Neural progenitor cell (in vitro differentiated cells): ENCODE results near the gene ATF2. TPM values are rescaled to one million over a fixed set of nuclear protein-coding genes. Genes with fewer than 3 reads are reported as not detected.

ENCODE experiments used
- DNase-seq: peaks from one replicate; pipeline ENCODE4 v3.0.0-alpha.2; 2016; ENCODE audit warnings: low spot score
- H2AFZ ChIP-seq: fragments of 200-600 bp; sonication (generic); replicated peaks from 2 replicates; pipeline ENCODE4 v1.6.1; 2016; ENCODE audit warnings: antibody characterized with exemption
- H3F3A ChIP-seq: fragments of 200-600 bp; sonication (generic); 2 replicates; pipeline ENCODE4 v1.6.1; 2016; ENCODE audit warnings: antibody characterized with exemption, low read depth
- H3K27ac ChIP-seq: fragments of 200-600 bp; sonication (generic); 2 replicates; pipeline ENCODE4 v1.5.1; 2016; ENCODE audit warnings: mild to moderate bottlenecking
- H3K27me3 ChIP-seq: fragments of 200-600 bp; sonication (generic); 2 replicates; pipeline ENCODE4 v1.6.1; 2016; ENCODE audit warnings: mild to moderate bottlenecking, moderate library complexity
- H3K36me3 ChIP-seq: fragments of 200-600 bp; sonication (generic); 2 replicates; pipeline ENCODE4 v1.5.1; 2016
- H3K4me1 ChIP-seq: fragments of 200-600 bp; sonication (generic); 2 replicates; pipeline ENCODE4 v1.6.1; 2016; ENCODE audit warnings: mixed run types
- H3K4me2 ChIP-seq: fragments of 200-600 bp; sonication (generic); 2 replicates; pipeline ENCODE4 v1.6.1; 2016
- H3K4me3 ChIP-seq: fragments of 200-600 bp; sonication (generic); 2 replicates; pipeline ENCODE4 v1.5.1; 2016
- H3K79me2 ChIP-seq: fragments of 200-600 bp; sonication (generic); 2 replicates; pipeline ENCODE4 v1.6.1; 2016; ENCODE audit warnings: low read depth
- H3K9ac ChIP-seq: fragments of 200-600 bp; sonication (generic); 2 replicates; pipeline ENCODE4 v1.6.1; 2016
- H3K9me3 ChIP-seq: fragments of 200-600 bp; sonication (generic); 2 replicates; pipeline ENCODE4 v1.5.1; 2016; ENCODE audit warnings: low read depth
- H4K20me1 ChIP-seq: fragments of 200-600 bp; sonication (generic); 2 replicates; pipeline ENCODE4 v1.6.1; 2016; ENCODE audit warnings: low read depth
- H3K27ac Mint-ChIP-seq: 3 replicates; pipeline ENCODE4 v1.8.0; 2021; ENCODE audit warnings: mixed read lengths
- H3K27me3 Mint-ChIP-seq: 2 replicates; pipeline ENCODE4 v1.8.0; 2022; ENCODE audit warnings: low read depth, mild to moderate bottlenecking, inconsistent platforms, moderate library complexity, mixed read lengths; ENCODE audit not compliant: insufficient read depth
- H3K36me3 Mint-ChIP-seq: 3 replicates; pipeline ENCODE4 v1.8.0; 2021; ENCODE audit warnings: mixed read lengths
- H3K4me1 Mint-ChIP-seq: 3 replicates; pipeline ENCODE4 v1.8.0; 2021; ENCODE audit warnings: mixed read lengths
- H3K4me3 Mint-ChIP-seq: 3 replicates; pipeline ENCODE4 v1.8.0; 2021; ENCODE audit warnings: mild to moderate bottlenecking, moderate library complexity, mixed read lengths
- H3K9me3 Mint-ChIP-seq: 3 replicates; pipeline ENCODE4 v1.8.0; 2020; ENCODE audit warnings: mixed read lengths
- EZH2 ChIP-seq: fragments of 200-600 bp; sonication (generic); IDR thresholded peaks from 2 replicates; pipeline ENCODE4 v1.6.1; 2017; ENCODE audit warnings: antibody characterized with exemption, mild to moderate bottlenecking, moderate library complexity
- EZH2phosphoT487 ChIP-seq: fragments of 200-600 bp; sonication (generic); IDR thresholded peaks from 2 replicates; pipeline ENCODE4 v1.6.1; 2017; ENCODE audit warnings: antibody characterized with exemption
- total RNA-seq: library from RNA; depleted of rRNA; stranded (reverse); fragments of >200 nt; gene quantifications from 2 replicates; pipeline ENCODE4 v1.2.3, GENCODE V29; 2015; ENCODE audit warnings: low replicate concordance
- TF ChIP-seq, protein P1 (sequence below): fragments of 200-600 bp; sonication (generic); IDR thresholded peaks from 2 replicates; pipeline ENCODE4 v1.5.1; 2017; ENCODE audit warnings: antibody characterized with exemption, mild to moderate bottlenecking

The ATF2 gene
- total RNA-seq, 1 donor from 2014 or later: 133 TPM

DNA sequence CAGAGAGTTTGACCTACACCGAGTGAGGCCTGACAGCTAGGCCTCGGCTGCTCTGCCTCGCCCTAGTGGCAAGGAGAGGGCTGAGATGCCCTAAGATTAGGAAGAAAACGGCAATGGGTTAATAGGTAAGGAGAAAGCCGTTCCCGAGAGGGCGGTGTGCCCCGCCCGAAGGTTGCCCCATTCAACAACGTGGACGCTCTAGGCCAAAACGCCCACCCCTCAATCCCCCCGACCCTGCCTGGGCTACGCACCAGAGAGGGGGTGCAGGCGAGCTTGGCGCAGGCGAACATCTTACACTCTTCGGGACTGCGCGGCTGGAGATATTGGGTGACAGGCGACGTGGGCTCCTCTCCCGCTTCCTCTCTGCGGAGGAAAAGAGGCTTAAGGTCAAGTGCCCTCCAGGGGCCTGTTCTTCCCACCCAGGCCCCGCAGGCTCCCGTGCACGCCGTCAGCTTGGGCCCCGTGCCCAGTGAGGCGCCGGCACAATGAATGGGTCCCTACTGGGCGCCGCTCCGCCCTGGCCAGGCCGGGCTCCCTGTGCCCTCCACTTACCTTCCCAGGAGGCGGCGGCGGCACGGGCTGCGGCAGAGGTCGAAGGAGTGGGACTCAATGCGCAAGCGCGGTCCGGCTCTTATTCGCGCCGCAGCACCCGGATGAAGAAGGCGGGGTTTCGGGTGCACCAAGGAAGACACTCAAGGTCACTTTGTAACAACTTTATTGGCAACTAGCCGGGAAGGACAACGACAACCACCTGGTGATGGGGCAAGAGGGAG is 13.3 kb upstream of the ATF2 start, which contains the start of gene ATP5MC3:
Gene ATP5MC3 (minus strand): TSS at position 607 of the 773 bp plus-strand sequence. CDS start 317 bp downstream, at position 290.
- H3K4me3 ChIP-seq: peak within 1 kb of the TSS; percentile 87
- Mint-ChIP-seq H3K4me3 (peak within 1 kb of the TSS; percentile 97), H3K36me3 (peaks cover 15% of the 10 kb centered on the region), H3K4me1 (peaks cover 12% of the 10 kb centered on the region), H3K27me3 (peaks cover 3% of the 10 kb centered on the region), H3K9me3 (peaks cover 4% of the 10 kb centered on the region), H3K27ac (peak within 1 kb of the TSS; percentile 81)
- DNase-seq: peak; percentile 95
- H3K4me2 ChIP-seq: peak within 1 kb of the TSS; percentile 94
- H3K27ac ChIP-seq: peak within 1 kb of the TSS; percentile 42
- peaks cover 27% of the 10 kb centered on the region for H4K20me1 ChIP-seq
- no peak for TF ChIP-seq EZH2phosphoT487
- TF ChIP-seq EZH2: peak; percentile 48
- TF ChIP-seq, protein P1, sequence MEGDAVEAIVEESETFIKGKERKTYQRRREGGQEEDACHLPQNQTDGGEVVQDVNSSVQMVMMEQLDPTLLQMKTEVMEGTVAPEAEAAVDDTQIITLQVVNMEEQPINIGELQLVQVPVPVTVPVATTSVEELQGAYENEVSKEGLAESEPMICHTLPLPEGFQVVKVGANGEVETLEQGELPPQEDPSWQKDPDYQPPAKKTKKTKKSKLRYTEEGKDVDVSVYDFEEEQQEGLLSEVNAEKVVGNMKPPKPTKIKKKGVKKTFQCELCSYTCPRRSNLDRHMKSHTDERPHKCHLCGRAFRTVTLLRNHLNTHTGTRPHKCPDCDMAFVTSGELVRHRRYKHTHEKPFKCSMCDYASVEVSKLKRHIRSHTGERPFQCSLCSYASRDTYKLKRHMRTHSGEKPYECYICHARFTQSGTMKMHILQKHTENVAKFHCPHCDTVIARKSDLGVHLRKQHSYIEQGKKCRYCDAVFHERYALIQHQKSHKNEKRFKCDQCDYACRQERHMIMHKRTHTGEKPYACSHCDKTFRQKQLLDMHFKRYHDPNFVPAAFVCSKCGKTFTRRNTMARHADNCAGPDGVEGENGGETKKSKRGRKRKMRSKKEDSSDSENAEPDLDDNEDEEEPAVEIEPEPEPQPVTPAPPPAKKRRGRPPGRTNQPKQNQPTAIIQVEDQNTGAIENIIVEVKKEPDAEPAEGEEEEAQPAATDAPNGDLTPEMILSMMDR: peak; percentile 20
- peaks cover 19% of the 10 kb centered on the region for H3K36me3 ChIP-seq
- peaks cover 34% of the 10 kb centered on the region for H3K79me2 ChIP-seq
- H3K4me1 ChIP-seq: peaks cover 7% of the 10 kb centered on the region
- peak within 1 kb of the TSS; percentile 87 for H3K9ac ChIP-seq
- H2AFZ ChIP-seq: peak within 1 kb of the TSS; percentile 98
- peaks cover 16% of the 10 kb centered on the region for H3F3A ChIP-seq
- no peaks in the 10 kb centered on the region for H3K27me3 ChIP-seq
- H3K9me3 ChIP-seq: no peaks in the 10 kb centered on the region

DNA sequence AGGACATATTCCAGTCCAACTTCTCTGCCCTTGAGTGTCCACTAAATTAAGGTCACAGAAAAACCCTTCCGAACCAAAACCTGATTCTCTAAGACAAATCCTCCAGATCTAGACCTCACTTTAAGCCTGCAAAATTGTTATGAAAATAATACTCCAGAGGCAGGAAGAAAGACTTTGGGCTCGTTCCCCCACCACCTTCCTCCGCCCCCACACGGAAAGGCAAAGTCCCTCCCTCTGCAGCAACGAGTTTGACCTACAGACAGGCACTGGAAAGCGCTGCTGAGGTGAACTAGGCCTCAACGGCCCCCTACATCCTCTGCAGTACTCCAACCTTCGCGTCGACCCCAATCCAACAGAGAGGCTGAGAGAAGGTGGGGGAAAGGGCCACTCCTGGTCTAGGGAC is 12.7 kb upstream of the ATF2 start:
- Histone ChIP-seq H3K4me3 (peak overlapping the region; percentile 87), H3K27me3 (no peaks in the 10 kb centered on the region), H2AFZ (peak overlapping the region; percentile 98), H3K27ac (peak overlapping the region; percentile 42), H3K36me3 (peaks cover 19% of the 10 kb centered on the region), H3F3A (peaks cover 21% of the 10 kb centered on the region), H3K4me2 (peak overlapping the region; percentile 94), H3K9ac (peak overlapping the region; percentile 87), H3K4me1 (peaks cover 7% of the 10 kb centered on the region), H3K9me3 (no peaks in the 10 kb centered on the region), H4K20me1 (peaks cover 27% of the 10 kb centered on the region), H3K79me2 (peaks cover 34% of the 10 kb centered on the region)
- peak overlapping the region; percentile 69 for H3K27ac Mint-ChIP-seq
- peaks cover 4% of the 10 kb centered on the region for H3K9me3 Mint-ChIP-seq
- peak overlapping the region; percentile 97 for H3K4me3 Mint-ChIP-seq
- H3K27me3 Mint-ChIP-seq: peaks cover 3% of the 10 kb centered on the region
- H3K36me3 Mint-ChIP-seq: peaks cover 15% of the 10 kb centered on the region
- TF ChIP-seq EZH2phosphoT487 (no peak), EZH2 (no peak)
- TF ChIP-seq, protein P1: no peak
- H3K4me1 Mint-ChIP-seq: peaks cover 12% of the 10 kb centered on the region
- DNase-seq: no peak

DNA sequence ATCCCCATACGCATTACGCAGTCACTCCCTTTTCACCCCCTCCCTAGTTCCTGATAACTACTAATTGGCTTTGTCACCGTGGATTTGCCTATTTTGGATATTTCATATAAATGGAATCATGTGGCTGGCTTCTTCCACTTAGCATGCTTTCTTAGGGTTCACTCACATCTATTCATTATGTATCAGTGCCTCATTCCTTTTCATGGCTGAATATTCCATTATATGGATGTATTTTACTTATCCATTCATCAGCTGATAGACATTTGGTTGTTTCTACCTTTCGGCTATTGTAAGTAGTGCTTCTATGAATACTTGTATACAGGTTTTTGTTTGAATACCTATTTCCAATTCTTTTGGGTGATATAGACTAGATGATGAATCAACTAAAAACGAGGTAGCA is 8.6 kb upstream of the ATF2 start:
- no peak overlapping the region for H3K9ac ChIP-seq
- no peak overlapping the region for H3K27ac Mint-ChIP-seq
- H3K27me3 Mint-ChIP-seq: no peaks in the 10 kb centered on the region
- H3K4me3 ChIP-seq: no peak overlapping the region
- no peak for DNase-seq
- H3K4me3 Mint-ChIP-seq: no peak overlapping the region
- peaks cover 24% of the 10 kb centered on the region for H3F3A ChIP-seq
- no peaks in the 10 kb centered on the region for H3K27me3 ChIP-seq
- TF ChIP-seq, protein P1: no peak
- TF ChIP-seq EZH2: no peak
- TF ChIP-seq EZH2phosphoT487: no peak
- H3K27ac ChIP-seq: no peak overlapping the region
- H4K20me1 ChIP-seq: peaks cover 27% of the 10 kb centered on the region
- H3K4me1 ChIP-seq: peaks cover 7% of the 10 kb centered on the region
- peaks cover 30% of the 10 kb centered on the region for H3K79me2 ChIP-seq
- H3K36me3 ChIP-seq: peaks cover 19% of the 10 kb centered on the region
- peaks cover 7% of the 10 kb centered on the region for H3K4me1 Mint-ChIP-seq
- peaks cover under 1% of the 10 kb centered on the region for H3K9me3 Mint-ChIP-seq
- H2AFZ ChIP-seq: no peak overlapping the region
- no peak overlapping the region for H3K4me2 ChIP-seq
- peaks cover 15% of the 10 kb centered on the region for H3K36me3 Mint-ChIP-seq
- H3K9me3 ChIP-seq: no peaks in the 10 kb centered on the region
